Liver (tissue), 9 donors: Measurements from ENCODE around the gene POLDIP2. TPM values are rescaled to one million over a fixed set of nuclear protein-coding genes. Genes with fewer than 3 reads are reported as not detected.

Experiments
- DNase-seq: peaks from one replicate; pipeline ENCODE4 v3.0.0-alpha.2; 2017; ENCODE audit warnings: low spot score
- H3K27ac ChIP-seq, 2 donors: one replicate each; pipeline ENCODE4 v1.7.0; 2013; ENCODE audit warnings: inconsistent platforms in 2 of 2, low read length in 2 of 2, control low read depth in 1 of 2, low read depth in 1 of 2, mild to moderate bottlenecking in 1 of 2
- H3K27me3 ChIP-seq, 4 donors: one replicate each; pipeline versions ENCODE4 v1.6.1 to v1.7.0; 2013; ENCODE audit warnings: low read length in 3 of 4, inconsistent platforms in 1 of 4, mild to moderate bottlenecking in 1 of 4, moderate library complexity in 1 of 4; ENCODE audit not compliant: control insufficient read depth in 4 of 4, insufficient read depth in 4 of 4
- H3K36me3 ChIP-seq, 4 donors: one replicate each; pipeline versions ENCODE4 v1.6.1 to v1.7.0; 2013; ENCODE audit warnings: low read length in 3 of 4, mild to moderate bottlenecking in 3 of 4, low read depth in 1 of 4, moderate library complexity in 1 of 4; ENCODE audit not compliant: control insufficient read depth in 4 of 4, insufficient read depth in 3 of 4
- H3K4me1 ChIP-seq, 4 donors: one replicate each; pipeline versions ENCODE4 v1.6.1 to v1.7.0; 2013; ENCODE audit warnings: low read length in 3 of 4, mild to moderate bottlenecking in 3 of 4, moderate library complexity in 1 of 4; ENCODE audit not compliant: control insufficient read depth in 4 of 4, insufficient read depth in 4 of 4
- H3K4me3 ChIP-seq, 3 donors: one replicate each; pipeline versions ENCODE4 v1.6.1 to v1.7.0; 2013; ENCODE audit warnings: low read length in 3 of 3, control low read depth in 1 of 3, low read depth in 1 of 3, mild to moderate bottlenecking in 1 of 3
- H3K9ac ChIP-seq, 2 donors: one replicate each; pipeline ENCODE4 v1.7.0; 2013; ENCODE audit warnings: low read length in 2 of 2, mild to moderate bottlenecking in 2 of 2, moderate library complexity in 2 of 2, control low read depth in 1 of 2, low read depth in 1 of 2
- H3K9me3 ChIP-seq, 4 donors: one replicate each; pipeline versions ENCODE4 v1.6.1 to v1.7.0; 2013; ENCODE audit warnings: low read length in 3 of 4; ENCODE audit not compliant: control insufficient read depth in 4 of 4
- ATF3 ChIP-seq: IDR thresholded peaks from 2 replicates; pipeline ENCODE4 v1.6.1; 2016; ENCODE audit warnings: antibody characterized with exemption
- CTCF ChIP-seq: fragments of 150-350 bp; IDR thresholded peaks from 2 replicates; pipeline ENCODE4 v1.5.1; 2017; ENCODE audit warnings: improper control_type of control experiment, low read depth, low read length; ENCODE audit not compliant: missing input control
- EGR1 ChIP-seq, 2 donors: IDR thresholded peaks; 2 replicates each; pipeline ENCODE4 v1.6.1; 2016 to 2018; ENCODE audit warnings: antibody characterized with exemption in 2 of 2, low read depth in 2 of 2
- FOXA1 ChIP-seq: IDR thresholded peaks from 2 replicates; pipeline ENCODE4 v1.6.1; 2016; ENCODE audit warnings: antibody characterized with exemption
- FOXA2 ChIP-seq: IDR thresholded peaks from 2 replicates; pipeline ENCODE4 v1.6.1; 2016; ENCODE audit warnings: antibody characterized with exemption
- GABPA ChIP-seq, 2 donors: IDR thresholded peaks in 1 of 2; conservative IDR thresholded peaks in 1 of 2; 2 replicates each; pipeline ENCODE4 v1.6.1; 2016; ENCODE audit warnings: antibody characterized with exemption in 2 of 2, mild to moderate bottlenecking in 1 of 2, moderate library complexity in 1 of 2
- HNF4A ChIP-seq, 2 donors: conservative IDR thresholded peaks; 2 replicates each; pipeline ENCODE4 v1.6.1; 2016; ENCODE audit warnings: antibody characterized with exemption in 2 of 2, mild to moderate bottlenecking in 2 of 2
- HNF4G ChIP-seq: IDR thresholded peaks from 2 replicates; pipeline ENCODE4 v1.6.1; 2016; ENCODE audit warnings: antibody characterized with exemption
- JUND ChIP-seq, 2 donors: IDR thresholded peaks; 2 replicates each; pipeline ENCODE4 v1.6.1; 2016; ENCODE audit warnings: antibody characterized with exemption in 2 of 2
- MAX ChIP-seq: IDR thresholded peaks from 2 replicates; pipeline ENCODE4 v1.6.1; 2016; ENCODE audit warnings: antibody characterized with exemption
- NR2F2 ChIP-seq: IDR thresholded peaks from 2 replicates; pipeline ENCODE4 v1.6.1; 2016; ENCODE audit warnings: antibody characterized with exemption
- RAD21 ChIP-seq, 2 donors: IDR thresholded peaks; 2 replicates each; pipeline ENCODE4 v1.6.1; 2016; ENCODE audit warnings: antibody characterized with exemption in 2 of 2, mild to moderate bottlenecking in 2 of 2
- REST ChIP-seq: IDR thresholded peaks from 2 replicates; pipeline ENCODE4 v1.6.1; 2016; ENCODE audit warnings: antibody characterized with exemption, mild to moderate bottlenecking
- RXRA ChIP-seq, 2 donors: IDR thresholded peaks; 2 replicates each; pipeline ENCODE4 v1.6.1; 2017 to 2018; ENCODE audit warnings: antibody characterized with exemption in 2 of 2, mild to moderate bottlenecking in 1 of 2
- SP1 ChIP-seq: IDR thresholded peaks from 2 replicates; pipeline ENCODE4 v1.6.1; 2018; ENCODE audit warnings: antibody characterized with exemption, mild to moderate bottlenecking
- TAF1 ChIP-seq: conservative IDR thresholded peaks from 2 replicates; pipeline ENCODE4 v1.6.1; 2016; ENCODE audit warnings: antibody characterized with exemption, mild to moderate bottlenecking
- YY1 ChIP-seq: IDR thresholded peaks from 2 replicates; pipeline ENCODE4 v1.6.1; 2016; ENCODE audit warnings: antibody characterized with exemption, mild to moderate bottlenecking
- ZBTB33 ChIP-seq: IDR thresholded peaks from 2 replicates; pipeline ENCODE4 v1.6.1; 2016; ENCODE audit warnings: antibody characterized with exemption
- WGBS: extraction: QIAGEN DNeasy Blood & Tissue Kit; methylation state at CpG from one replicate; pipeline ENCODE4 v1.1.7; 2013; 5-methylcytosine and 5-hydroxymethylcytosine counted together
- polyA plus RNA-seq, 2 donors: library from polyadenylated mRNA; stranded (reverse) in 1 of 2; unstranded in 1 of 2; fragments of 200-250 nt in 1 of 2; fragments of >200 nt in 1 of 2; fragmentation: Nextera tagmentation in 1 of 2; extraction: Ambion mirVana in 1 of 2; gene quantifications; one replicate each; pipeline versions ENCODE4 v1.2.1 to v1.2.3, GENCODE V29; 2013 to 2015
- total RNA-seq, 2 donors: library from RNA; depleted of rRNA; stranded (reverse); fragments of >200 nt; gene quantifications; one replicate each; pipeline ENCODE4 v1.2.3, GENCODE V29; 2014
- donor health status: healthy.
- donor health status: healthy.
- donor health status: healthy.
- donor health status: healthy.
- donor health status: healthy.

POLDIP2 gene
- total and polyA plus RNA-seq, 4 donors, result 65.5 to 150 (median 104) TPM

- no peak for TF ChIP-seq MAX
- no peak for TF ChIP-seq ZBTB33
- no peak for TF ChIP-seq NR2F2
- no peak for TF ChIP-seq EGR1 (IDR thresholded peaks at IDR 0.05; ENCODE audit: low read depth in 2 of 2)
- TF ChIP-seq FOXA1, result no peak
- no peak for TF ChIP-seq HNF4G
- TF ChIP-seq SP1, result no peak
- no peak for TF ChIP-seq GABPA (IDR thresholded peaks at IDR 0.05 in 1 of 2, conservative IDR thresholded peaks at IDR 0.05 in 1 of 2)
- TF ChIP-seq YY1, result no peak
- no peak for TF ChIP-seq JUND (IDR thresholded peaks at IDR 0.05)
- no peak for TF ChIP-seq RXRA (IDR thresholded peaks at IDR 0.05)
- no peak for TF ChIP-seq HNF4A (conservative IDR thresholded peaks at IDR 0.05)
- no peak for TF ChIP-seq CTCF
- TF ChIP-seq TAF1, result no peak
- no peak for TF ChIP-seq REST
- no peak for TF ChIP-seq RAD21 (IDR thresholded peaks at IDR 0.05)
- no peak for TF ChIP-seq FOXA2
- TF ChIP-seq ATF3, result no peak
- WGBS, result 37% methylated on average over 21 of the region's 21 CpGs
- H3K36me3 ChIP-seq, result peaks cover 3 to 16% (median 8%) of the 10 kb centered on the region in 4 donors
- H3K27me3 ChIP-seq, result no peaks in the 10 kb centered on the region
- peak overlapping the region in 1 of 2 donors; percentile 67 for H3K9ac ChIP-seq
- peak overlapping the region; percentile 75 to 77 for H3K27ac ChIP-seq
- no peak for DNase-seq
- H3K9me3 ChIP-seq, result no peaks in the 10 kb centered on the region
- peak overlapping the region; percentile 68 to 82 (median 72) for H3K4me3 ChIP-seq
- peaks cover 4 to 53% (median 36%) of the 10 kb centered on the region in 4 donors for H3K4me1 ChIP-seq
Measured at GRCh38 chr17:28367641-28368305, 10.4 kb upstream of the POLDIP2 start.
